ENCODE results near the gene PQBP1. TPM values are rescaled to one million over a fixed set of nuclear protein-coding genes. Genes with fewer than 3 reads are reported as not detected.
"Not testable (repeated sequence)": the region's sequence is repeated elsewhere in the genome, so short reads cannot be mapped to it uniquely, and the experiment has no call there.

PQBP1 gene
- polyA plus RNA-seq, 2 of the 4 experiments (the other 2 are of a cell fraction), result 125 to 158 TPM

- H3K9me3 ChIP-seq, result no peaks in the 10 kb centered on the region
- H3K27ac ChIP-seq, result no peak overlapping the region
- CTCF ChIA-PET, result interaction anchor here (1.1 kb wide), 1 partner anchor 43 kb away, joined by 3 read pairs; no protein-coding TSS in a partner anchor
- DNase-seq (ENCODE audit: low read depth in 1 of 2, low spot score in 1 of 2) (no peak), ATAC-seq (no peak), FAIRE-seq (no peak)
- no peaks in the 10 kb centered on the region for H3K4me1 ChIP-seq
- 40% methylated on average over 7 of the region's 7 CpGs for WGBS (ENCODE audit: missing lambda C conversion rate)
- no peak overlapping the region for H3K4me3 ChIP-seq
- no peak overlapping the region for H3K4me2 ChIP-seq
- TF ChIP-seq NPAS2 (CRISPR knock-in tag; IDR thresholded peaks at IDR 0.05; ENCODE audit: borderline replicate concordance), result no peak
- TF ChIP-seq JUN (IDR thresholded peaks at IDR 0.05), result no peak
- no peak for TF ChIP-seq CHD2 (IDR thresholded peaks at IDR 0.05; ENCODE audit: low read length, partially characterized antibody)
- no peak for TF ChIP-seq ATOH8 (CRISPR knock-in tag; IDR thresholded peaks at IDR 0.05; ENCODE audit: low read depth)
- no peak for TF ChIP-seq SREBF2 (IDR thresholded peaks at IDR 0.05)
- TF ChIP-seq CBX2 (IDR thresholded peaks at IDR 0.05; ENCODE audit: borderline replicate concordance, low read depth), result no peak
- TF ChIP-seq RAD21 (conservative IDR thresholded peaks at IDR 0.05 in 1 of 2, IDR thresholded peaks at IDR 0.05 in 1 of 2), result no peak
- TF ChIP-seq HES2 (IDR thresholded peaks at IDR 0.05), result no peak
- TF ChIP-seq EP300 (IDR thresholded peaks at IDR 0.05), result no peak
- TF ChIP-seq CTCF (IDR thresholded peaks at IDR 0.05), result no peak
- no peak for TF ChIP-seq CHD4 (IDR thresholded peaks at IDR 0.05; ENCODE audit: borderline replicate concordance)
- no peak for TF ChIP-seq BCL3 (IDR thresholded peaks at IDR 0.05)
- no peak for TF ChIP-seq FOSB (CRISPR knock-in tag; IDR thresholded peaks at IDR 0.05)
- no peak for TF ChIP-seq PBX3 (IDR thresholded peaks at IDR 0.05)
- POLR2A ChIA-PET, result no interaction called here
Measured at GRCh38 chrX:48852857-48853256, 44.9 kb upstream of the PQBP1 start.

GRCh38 chrX:48853494-48853893, 44.2 kb upstream of the PQBP1 start:
- FAIRE-seq; ATAC-seq; H3K4me1 ChIP-seq; H3K4me3 ChIP-seq; H3K9me3 ChIP-seq; POLR2A ChIA-PET; H3K4me2 ChIP-seq; DNase-seq (ENCODE audit: low read depth in 1 of 2, low spot score in 1 of 2); H3K27ac ChIP-seq: not testable (repeated sequence)
- CTCF ChIA-PET, result interaction anchor here (0.7 to 1.4 kb wide), 2 partner anchors 84 to 92 kb away, joined by 3 read pairs; no protein-coding TSS in a partner anchor

GRCh38 chrX:48854121-48854804, 43.5 kb upstream of the PQBP1 start:
- POLR2A ChIA-PET; H3K27ac ChIP-seq; H3K4me3 ChIP-seq; H3K9me3 ChIP-seq; FAIRE-seq; H3K4me1 ChIP-seq; ATAC-seq; H3K4me2 ChIP-seq; DNase-seq (ENCODE audit: low read depth in 1 of 2, low spot score in 1 of 2): not testable (repeated sequence)
- CTCF ChIA-PET, result interaction anchor here (0.6 to 1.4 kb wide), 3 partner anchors 11 to 91 kb away, joined by 3 read pairs; no protein-coding TSS in a partner anchor
- WGBS (ENCODE audit: missing lambda C conversion rate), result 73% methylated on average over 12 of the region's 12 CpGs
